NCI-H460 (cell line): ENCODE results near the gene RBFOX1. TPM values are rescaled to one million over a fixed set of nuclear protein-coding genes. Genes with fewer than 3 reads are reported as not detected.

Source experiments
- DNase-seq: peaks from one replicate; pipeline ENCODE4 v3.0.0-alpha.2; 2016; ENCODE audit warnings: low read depth; ENCODE audit errors: extremely low read depth
- total RNA-seq: library from RNA; depleted of rRNA; stranded (reverse); fragments of >200 nt; shearing (Covaris generic); gene quantifications from 2 replicates; pipeline ENCODE4 v1.2.3, GENCODE V29; 2014

Gene RBFOX1
- total RNA-seq, 1 experiment from 2014 or later: not detected

- DNase-seq: no peak
Measured at GRCh38 chr16:7638306-7638705, 305.7 kb downstream of the RBFOX1 start.

GRCh38 chr16:7640334-7640733 lies 307.7 kb downstream of the RBFOX1 start:
- no peak for DNase-seq

GRCh38 chr16:7644176-7644575 lies 311.5 kb downstream of the RBFOX1 start:
- no peak for DNase-seq

GRCh38 chr16:7644811-7645210 lies 312.2 kb downstream of the RBFOX1 start:
- no peak for DNase-seq

GRCh38 chr16:7646821-7647500 lies 314.3 kb downstream of the RBFOX1 start:
- no peak for DNase-seq

GRCh38 chr16:7650431-7650830 lies 317.8 kb downstream of the RBFOX1 start:
- DNase-seq: no peak

- no peak for DNase-seq
Measured at GRCh38 chr16:7651803-7652570, 319.3 kb downstream of the RBFOX1 start.

GRCh38 chr16:7653746-7654461 lies 321.3 kb downstream of the RBFOX1 start:
- DNase-seq: no peak

- no peak for DNase-seq
Measured at GRCh38 chr16:7675628-7676027, 343.0 kb downstream of the RBFOX1 start.

GRCh38 chr16:7680296-7680695 lies 347.7 kb downstream of the RBFOX1 start:
- DNase-seq: no peak

- no peak for DNase-seq
Measured at GRCh38 chr16:7688811-7689210, 356.2 kb downstream of the RBFOX1 start.

- DNase-seq: no peak
Measured at GRCh38 chr16:7689234-7689633, 356.6 kb downstream of the RBFOX1 start.

- DNase-seq: no peak
Measured at GRCh38 chr16:7691533-7691932, 358.9 kb downstream of the RBFOX1 start.

GRCh38 chr16:7703672-7704071 lies 371.0 kb downstream of the RBFOX1 start:
- no peak for DNase-seq

GRCh38 chr16:7705885-7706284 lies 373.2 kb downstream of the RBFOX1 start:
- no peak for DNase-seq

GRCh38 chr16:7709186-7709585 lies 376.5 kb downstream of the RBFOX1 start:
- DNase-seq: no peak

- DNase-seq: no peak
Measured at GRCh38 chr16:7713244-7713643, 380.6 kb downstream of the RBFOX1 start.

- DNase-seq: no peak
Measured at GRCh38 chr16:7714775-7715174, 382.1 kb downstream of the RBFOX1 start.

- no peak for DNase-seq
Measured at GRCh38 chr16:7716660-7717550, 384.3 kb downstream of the RBFOX1 start.

- DNase-seq: no peak
Measured at GRCh38 chr16:7722761-7723160, 390.1 kb downstream of the RBFOX1 start.

GRCh38 chr16:7731141-7731540 lies 398.5 kb downstream of the RBFOX1 start:
- no peak for DNase-seq
